Measurements from ENCODE around the gene PPM1D. TPM values are rescaled to one million over a fixed set of nuclear protein-coding genes. Genes with fewer than 3 reads are reported as not detected.
A peak's percentile ranks its signal among the peaks of the same experiment; 100 is the strongest.
"Not testable (repeated sequence)": the region's sequence is repeated elsewhere in the genome, so short reads cannot be mapped to it uniquely, and the experiment has no call there.

PPM1D gene
- total RNA-seq, 2 experiments from 2014 or later: 11.8 to 13.1 TPM

GRCh38 chr17:60594734-60595133 lies 5.3 kb upstream of the PPM1D start:
- H3K4me1 Mint-ChIP-seq (ENCODE audit: low read depth): peaks cover 10% of the 10 kb centered on the region
- DNase-seq: no peak
- no peaks in the 10 kb centered on the region for H3K9me3 Mint-ChIP-seq
- intact Hi-C loops (cut with micrococcal nuclease): no loop called here
- H3K4me3 Mint-ChIP-seq: no peak overlapping the region
- H3K36me3 Mint-ChIP-seq (ENCODE audit: low read depth): no peaks in the 10 kb centered on the region
- no peaks in the 10 kb centered on the region for H3K27me3 Mint-ChIP-seq (ENCODE audit: low read depth)
- CTCF ChIA-PET: interaction anchor here (1.3 kb wide), 1 partner anchor 43 kb away, joined by 6 read pairs; no protein-coding TSS in a partner anchor
- H3K27ac Mint-ChIP-seq: no peak overlapping the region

GRCh38 chr17:60597297-60597696 lies 2.7 kb upstream of the PPM1D start:
- DNase-seq: no peak
- intact Hi-C loops (cut with micrococcal nuclease): no loop called here
- Mint-ChIP-seq H3K4me1 (ENCODE audit: low read depth) (peaks cover 12% of the 10 kb centered on the region), H3K9me3 (no peaks in the 10 kb centered on the region), H3K27me3 (ENCODE audit: low read depth) (no peaks in the 10 kb centered on the region), H3K27ac (no peak overlapping the region), H3K4me3 (no peak overlapping the region), H3K36me3 (ENCODE audit: low read depth) (peaks cover 2% of the 10 kb centered on the region)
- CTCF ChIA-PET: interaction anchor here (1.0 to 3.5 kb wide), 2 partner anchors 28 to 41 kb away, joined by 4 to 10 read pairs; no protein-coding TSS in a partner anchor

- intact Hi-C loops (cut with micrococcal nuclease): no loop called here
- Mint-ChIP-seq H3K27me3 (ENCODE audit: low read depth) (no peaks in the 10 kb centered on the region), H3K27ac (peak overlapping the region; percentile 1), H3K36me3 (ENCODE audit: low read depth) (peaks cover 2% of the 10 kb centered on the region), H3K4me1 (ENCODE audit: low read depth) (peaks cover 18% of the 10 kb centered on the region), H3K4me3 (peak overlapping the region; percentile 2), H3K9me3 (no peaks in the 10 kb centered on the region)
- no peak for DNase-seq
- CTCF ChIA-PET: interaction anchor here (1.3 to 3.5 kb wide), 2 partner anchors 21 to 29 kb away, joined by 4 to 10 read pairs; no protein-coding TSS in a partner anchor
These were observed 1.8 kb upstream of the PPM1D start for GRCh38 chr17:60598001-60598736.

GRCh38 chr17:60599220-60599619 lies 773 bp upstream of the PPM1D start:
- Mint-ChIP-seq H3K27me3 (ENCODE audit: low read depth) (no peaks in the 10 kb centered on the region), H3K4me1 (ENCODE audit: low read depth) (peaks cover 27% of the 10 kb centered on the region), H3K27ac (peak overlapping the region; percentile 95), H3K4me3 (peak overlapping the region; percentile 93), H3K36me3 (ENCODE audit: low read depth) (peaks cover 2% of the 10 kb centered on the region), H3K9me3 (no peaks in the 10 kb centered on the region)
- CTCF ChIA-PET: interaction anchor here (0.9 to 3.5 kb wide), 4 partner anchors 8 to 42 kb away, joined by 3 to 10 read pairs (median 6); no protein-coding TSS in a partner anchor
- intact Hi-C loops (cut with micrococcal nuclease): no loop called here
- DNase-seq: no peak

- CTCF ChIA-PET: interaction anchor here (0.7 to 1.3 kb wide), 4 partner anchors 11 to 37 kb away, joined by 3 to 5 read pairs (median 4); no protein-coding TSS in a partner anchor
These were observed 775 bp downstream of the PPM1D start for GRCh38 chr17:60600490-60601446.

GRCh38 chr17:60601447-60602384 lies 1.7 kb downstream of the PPM1D start:
- H3K4me3 Mint-ChIP-seq: peak overlapping the region; percentile 93
- CTCF ChIA-PET: interaction anchor here (0.7 to 1.3 kb wide), 4 partner anchors 10 to 68 kb away, joined by 3 to 6 read pairs (median 4); no protein-coding TSS in a partner anchor
- H3K27me3 Mint-ChIP-seq (ENCODE audit: low read depth): no peaks in the 10 kb centered on the region
- peak overlapping the region; percentile 70 for H3K27ac Mint-ChIP-seq
- peaks cover 44% of the 10 kb centered on the region for H3K4me1 Mint-ChIP-seq (ENCODE audit: low read depth)
- peaks cover 2% of the 10 kb centered on the region for H3K36me3 Mint-ChIP-seq (ENCODE audit: low read depth)
- intact Hi-C loops (cut with micrococcal nuclease): loop anchor here (1.0 to 10.0 kb wide), 4 partner anchors 37 to 1327 kb away; partner anchors contain the start of genes RPS6KB1 and TUBD1
- DNase-seq: peak; percentile 68
- no peaks in the 10 kb centered on the region for H3K9me3 Mint-ChIP-seq

More at GRCh38 chr17:60600490-60601446, 775 bp downstream of the PPM1D start:
- Mint-ChIP-seq H3K4me1 (ENCODE audit: low read depth) (peaks cover 36% of the 10 kb centered on the region), H3K27me3 (ENCODE audit: low read depth) (no peaks in the 10 kb centered on the region), H3K27ac (peak overlapping the region; percentile 95), H3K9me3 (no peaks in the 10 kb centered on the region), H3K4me3 (peak overlapping the region; percentile 93), H3K36me3 (ENCODE audit: low read depth) (peaks cover 2% of the 10 kb centered on the region)
- peak; percentile 79 for DNase-seq
- intact Hi-C loops (cut with micrococcal nuclease): loop anchor here (1.0 to 10.0 kb wide), 7 partner anchors 75 to 1445 kb away; partner anchors contain the start of genes BCAS3, PRR11, RPS6KB1 and SKA2

GRCh38 chr17:60602385-60602742 lies 2.4 kb downstream of the PPM1D start:
- Mint-ChIP-seq H3K27ac (no peak overlapping the region), H3K4me3 (peak overlapping the region; percentile 58), H3K4me1 (ENCODE audit: low read depth) (peaks cover 44% of the 10 kb centered on the region), H3K9me3 (no peaks in the 10 kb centered on the region), H3K36me3 (ENCODE audit: low read depth) (peaks cover 2% of the 10 kb centered on the region), H3K27me3 (ENCODE audit: low read depth) (no peaks in the 10 kb centered on the region)
- intact Hi-C loops (cut with micrococcal nuclease): loop anchor here (1.0 to 10.0 kb wide), 3 partner anchors 36 to 710 kb away; partner anchors contain the start of genes RPS6KB1 and TUBD1
- no peak for DNase-seq
- CTCF ChIA-PET: interaction anchor here (0.7 to 0.8 kb wide), 2 partner anchors 33 to 67 kb away, joined by 3 to 6 read pairs; no protein-coding TSS in a partner anchor

- H3K27me3 Mint-ChIP-seq (ENCODE audit: low read depth): no peaks in the 10 kb centered on the region
- no peak overlapping the region for H3K27ac Mint-ChIP-seq
- DNase-seq: no peak
- H3K9me3 Mint-ChIP-seq: no peaks in the 10 kb centered on the region
- peak overlapping the region; percentile 55 for H3K4me3 Mint-ChIP-seq
- H3K4me1 Mint-ChIP-seq (ENCODE audit: low read depth): peaks cover 47% of the 10 kb centered on the region
- intact Hi-C loops (cut with micrococcal nuclease): loop anchor here (1.0 to 10.0 kb wide), 3 partner anchors 35 to 711 kb away; partner anchors contain the start of genes RPS6KB1 and TUBD1
- peaks cover 2% of the 10 kb centered on the region for H3K36me3 Mint-ChIP-seq (ENCODE audit: low read depth)
- CTCF ChIA-PET: interaction anchor here (0.8 kb wide), 1 partner anchor 34 kb away, joined by 3 read pairs; no protein-coding TSS in a partner anchor
These were observed 2.9 kb downstream of the PPM1D start for GRCh38 chr17:60602871-60603270.

- CTCF ChIA-PET: interaction anchor here (0.8 kb wide), 1 partner anchor 34 kb away, joined by 3 read pairs; no protein-coding TSS in a partner anchor
- DNase-seq; H3K27ac Mint-ChIP-seq; H3K9me3 Mint-ChIP-seq; H3K36me3 Mint-ChIP-seq (ENCODE audit: low read depth); H3K27me3 Mint-ChIP-seq (ENCODE audit: low read depth): not testable (repeated sequence)
- Mint-ChIP-seq H3K4me1 (ENCODE audit: low read depth) (peaks cover 41% of the 10 kb centered on the region), H3K4me3 (peak overlapping the region; percentile 25)
- intact Hi-C loops (cut with micrococcal nuclease): loop anchor here (5.0 to 10.0 kb wide), 2 partner anchors 621 to 711 kb away; partner anchors contain the start of genes RPS6KB1 and TUBD1
These were observed 3.5 kb downstream of the PPM1D start for GRCh38 chr17:60603477-60603876.

GRCh38 chr17:60604686-60605334 lies 4.8 kb downstream of the PPM1D start:
- Mint-ChIP-seq H3K4me3 (no peak overlapping the region), H3K27ac (no peak overlapping the region), H3K27me3 (ENCODE audit: low read depth) (no peaks in the 10 kb centered on the region), H3K4me1 (ENCODE audit: low read depth) (peaks cover 37% of the 10 kb centered on the region), H3K36me3 (ENCODE audit: low read depth) (peaks cover 2% of the 10 kb centered on the region), H3K9me3 (no peaks in the 10 kb centered on the region)
- intact Hi-C loops (cut with micrococcal nuclease): loop anchor here (5.0 to 10.0 kb wide), 2 partner anchors 620 to 713 kb away; partner anchors contain the start of genes RPS6KB1 and TUBD1
- no peak for DNase-seq
- CTCF ChIA-PET: interaction anchor here (1.5 kb wide), 1 partner anchor 34 kb away, joined by 5 read pairs; no protein-coding TSS in a partner anchor
